NCI-H1694 treated with DMSO at 0.1 percent for 48 hours (cell line): ENCODE measurements around the gene KDM3A.

Experiments
- DNase-seq: peaks from one replicate; lab custom pipeline; 2025; lab: John Stamatoyannopoulos, UW

The KDM3A gene

GRCh38 chr2:86435531-86435930, 5.6 kb upstream of the KDM3A start:
- no peak for DNase-seq

- DNase-seq, result no peak
Observed at GRCh38 chr2:86436328-86436727, 4.8 kb upstream of the KDM3A start.

- DNase-seq, result no peak
Observed at GRCh38 chr2:86439879-86440630, 1.1 kb upstream of the KDM3A start.

GRCh38 chr2:86441392-86441881, 266 bp downstream of the KDM3A start:
- DNase-seq, result no peak

DNA sequence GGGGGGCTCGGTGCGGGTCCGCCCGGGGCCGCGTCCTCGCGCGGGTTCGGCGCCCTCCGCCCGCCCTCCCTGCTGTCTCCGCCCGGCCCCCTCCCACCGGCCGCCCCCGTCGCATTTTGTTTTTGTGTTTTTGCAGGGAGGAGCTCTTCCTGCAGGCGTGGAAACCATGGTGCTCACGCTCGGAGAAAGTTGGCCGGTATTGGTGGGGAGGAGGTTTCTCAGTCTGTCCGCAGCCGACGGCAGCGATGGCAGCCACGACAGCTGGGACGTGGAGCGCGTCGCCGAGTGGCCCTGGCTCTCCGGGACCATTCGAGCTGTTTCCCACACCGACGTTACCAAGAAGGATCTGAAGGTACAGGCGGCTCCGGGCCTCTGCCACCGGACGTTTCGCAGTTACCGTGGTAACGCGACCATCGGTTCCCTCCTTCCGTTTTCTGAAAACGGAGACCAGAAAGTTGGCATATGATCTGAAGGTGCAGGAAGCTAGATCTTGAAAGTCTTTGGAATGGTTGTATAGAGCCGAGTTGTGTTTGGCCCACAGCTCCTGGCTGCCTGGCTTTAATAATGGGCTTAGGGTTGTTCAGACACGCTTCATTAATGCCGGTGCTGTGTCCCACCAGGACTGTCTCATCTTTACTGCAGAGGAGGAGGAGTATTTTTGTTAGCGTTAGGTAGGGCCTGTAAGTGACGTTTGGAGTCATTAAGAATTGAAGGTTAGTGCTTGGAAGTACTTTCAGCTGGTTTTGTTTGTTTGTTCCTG, 891 bp downstream of the KDM3A start:
- DNase-seq, result no peak

DNA sequence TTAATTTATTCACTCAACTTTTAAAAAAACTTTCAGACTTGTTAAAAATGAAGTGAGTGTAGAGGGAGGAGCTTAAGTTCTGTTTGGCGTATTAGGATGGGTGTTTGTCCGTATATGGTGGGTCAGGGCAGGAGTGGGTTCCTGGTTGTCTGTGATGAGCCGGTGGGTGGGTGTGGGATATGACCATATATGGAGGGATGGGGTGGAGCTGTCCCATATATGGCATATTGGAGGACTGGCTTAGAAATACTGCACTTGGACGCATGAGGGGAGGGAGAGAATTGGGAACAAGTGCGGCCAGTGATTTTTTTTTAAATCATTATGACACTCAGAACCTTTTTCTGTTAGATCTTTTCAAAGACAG, 1.5 kb downstream of the KDM3A start:
- no peak for DNase-seq

- no peak for DNase-seq
Observed at GRCh38 chr2:86443631-86444350, 2.6 kb downstream of the KDM3A start.

DNA sequence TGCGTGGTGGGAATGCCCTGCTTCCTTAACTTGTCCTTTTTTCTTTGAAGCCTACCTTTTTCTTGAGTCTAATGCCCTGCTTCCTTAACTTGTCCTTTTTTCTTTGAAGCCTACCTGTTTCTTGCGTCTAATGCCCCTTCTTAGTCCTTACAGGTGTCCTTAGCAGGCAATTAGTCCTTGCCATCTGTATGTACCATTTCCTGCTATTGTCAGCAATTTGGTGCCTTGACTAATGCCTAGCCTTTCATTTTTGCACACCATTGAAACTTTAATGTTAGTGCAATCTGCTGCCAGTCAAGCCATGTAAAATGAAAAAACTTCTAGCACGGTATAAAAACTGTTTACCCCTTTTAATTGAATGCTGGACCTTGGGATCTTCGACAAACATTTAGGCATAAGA, 4.3 kb downstream of the KDM3A start:
- DNase-seq, result no peak

DNA sequence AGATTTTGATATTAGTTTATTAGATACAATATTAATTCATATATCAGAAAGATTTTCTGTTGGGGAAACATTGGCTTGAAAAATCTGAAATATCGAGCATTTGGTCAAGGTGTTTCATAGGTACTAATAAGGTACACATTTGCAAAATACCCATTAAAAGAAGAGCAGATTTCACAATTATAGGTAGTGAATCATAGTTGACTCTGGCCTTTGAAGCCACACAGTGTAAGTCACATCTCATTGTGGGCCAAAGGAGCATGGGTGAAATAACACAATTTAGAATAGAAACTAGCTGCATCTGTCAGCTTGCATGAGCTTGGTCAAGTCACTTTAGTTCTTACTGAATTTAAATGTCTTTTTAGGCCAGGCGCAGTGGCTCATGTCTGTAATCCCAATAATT, 4.9 kb downstream of the KDM3A start:
- no peak for DNase-seq

DNA sequence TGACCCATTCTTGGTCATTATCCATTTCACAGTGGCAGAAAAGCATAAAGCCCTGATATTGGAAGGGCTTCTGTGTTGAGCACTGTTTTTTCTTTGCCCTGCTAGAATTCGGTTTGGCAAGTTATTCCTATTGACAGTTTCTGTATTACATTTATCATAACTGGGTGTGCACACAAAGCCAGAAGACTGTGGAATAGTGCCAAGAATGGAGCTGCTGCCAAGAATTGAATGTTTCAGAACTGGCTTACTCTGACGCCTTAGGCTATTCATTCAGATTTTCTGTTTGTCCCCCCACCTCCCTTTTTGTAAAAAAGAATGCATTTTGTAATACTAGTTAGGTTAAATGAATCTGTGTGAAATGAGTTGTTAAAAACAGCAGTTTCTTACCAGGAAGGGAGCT, 12.7 kb downstream of the KDM3A start:
- DNase-seq, result peak; percentile 45

DNA sequence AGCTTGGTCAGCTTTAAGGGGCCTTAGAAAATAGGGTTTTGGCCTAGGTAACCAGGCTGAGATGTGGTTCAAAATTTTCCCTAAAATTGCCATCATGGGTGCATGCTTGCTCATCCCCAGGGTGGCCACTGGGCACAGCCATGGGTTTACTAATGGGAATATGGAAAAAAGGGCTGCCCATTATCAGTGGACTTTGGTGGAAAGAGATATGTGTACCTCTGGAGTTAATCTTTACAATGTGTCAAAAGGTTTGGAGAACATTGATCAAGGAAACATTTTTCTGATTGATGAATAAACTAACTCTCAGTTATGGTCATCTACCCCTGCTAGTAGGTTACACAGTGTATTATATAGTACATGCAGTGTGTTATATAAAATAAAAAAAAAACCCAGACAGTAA, 13.1 kb downstream of the KDM3A start:
- no peak for DNase-seq

- no peak for DNase-seq
Observed at GRCh38 chr2:86455181-86455580, 14.0 kb downstream of the KDM3A start.

- no peak for DNase-seq
Observed at GRCh38 chr2:86461042-86461743, 20.0 kb downstream of the KDM3A start.

DNA sequence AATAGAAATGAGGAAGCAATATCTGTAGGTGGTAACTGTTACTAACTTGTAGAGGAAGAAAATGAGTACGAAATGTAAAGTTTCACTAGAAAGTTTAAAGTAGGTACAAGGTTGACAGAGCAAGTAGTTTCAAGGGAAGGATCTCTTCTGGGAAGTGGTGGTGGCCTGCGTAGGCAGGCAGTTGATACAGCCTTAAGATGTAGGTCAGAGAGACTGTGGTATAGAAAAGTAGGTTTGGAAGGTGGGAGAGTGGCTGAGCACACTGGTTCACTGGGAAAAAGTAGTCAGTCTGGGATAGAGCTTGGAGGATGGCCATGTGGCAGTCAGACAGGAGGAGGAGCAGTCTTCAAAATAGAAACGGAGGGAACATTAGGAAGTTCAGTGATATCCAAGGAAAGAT, 23.5 kb downstream of the KDM3A start:
- DNase-seq, result no peak

DNA sequence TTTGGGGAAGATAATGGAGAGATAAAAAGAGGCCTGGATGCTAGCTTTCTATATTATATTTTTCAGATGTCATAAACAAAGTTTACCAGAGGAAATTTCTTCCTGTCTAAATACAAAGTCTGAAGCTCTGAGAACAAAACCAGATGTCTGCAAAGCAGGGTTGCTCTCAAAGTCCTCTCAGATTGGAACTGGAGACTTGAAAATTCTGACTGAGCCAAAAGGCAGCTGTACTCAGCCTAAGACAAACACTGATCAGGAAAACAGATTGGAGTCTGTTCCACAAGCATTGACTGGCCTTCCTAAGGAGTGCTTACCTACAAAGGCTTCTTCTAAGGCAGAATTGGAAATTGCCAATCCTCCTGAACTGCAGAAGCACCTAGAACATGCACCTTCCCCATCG, 25.1 kb downstream of the KDM3A start:
- DNase-seq, result no peak

DNA sequence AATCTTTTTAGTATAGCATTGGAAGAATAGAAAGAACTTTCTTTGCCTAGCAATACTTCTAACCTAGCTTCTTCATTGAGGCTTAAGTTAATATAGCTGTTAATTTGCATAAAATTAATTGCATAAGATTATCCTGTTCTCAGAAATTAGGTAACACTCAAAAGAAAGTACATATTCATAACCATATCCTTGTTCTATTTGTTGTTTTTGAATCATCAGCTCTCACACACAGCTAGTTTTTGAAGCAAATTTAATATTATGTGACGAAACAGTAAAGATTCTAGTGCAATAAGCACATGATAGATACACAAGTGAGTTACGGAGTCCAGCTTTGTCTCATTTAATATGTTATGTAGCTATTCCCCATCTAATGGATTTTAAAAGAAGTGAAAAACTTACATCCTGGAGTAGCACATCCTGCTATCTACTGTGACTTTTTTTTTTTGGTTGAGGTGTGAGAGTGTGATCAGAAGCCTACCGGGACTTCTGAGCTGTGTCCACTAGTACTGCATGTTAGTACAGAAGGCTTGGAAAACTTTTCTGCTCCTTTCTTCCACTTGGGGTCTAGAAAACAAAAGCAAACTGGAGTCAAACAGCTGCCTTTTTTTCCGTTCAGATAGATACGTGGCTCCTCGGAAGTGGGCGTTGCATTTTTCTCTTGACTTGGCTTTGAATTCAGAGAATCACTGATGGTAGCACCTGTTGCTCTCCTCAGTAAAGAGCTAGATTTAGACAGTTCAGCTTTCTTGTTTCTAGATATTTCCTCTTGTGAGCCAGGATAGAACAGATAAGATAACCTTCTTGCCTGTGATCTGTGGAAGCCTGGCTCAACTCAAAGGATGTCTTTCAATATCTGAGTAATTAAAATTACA, 27.2 kb downstream of the KDM3A start:
- DNase-seq, result no peak

DNA sequence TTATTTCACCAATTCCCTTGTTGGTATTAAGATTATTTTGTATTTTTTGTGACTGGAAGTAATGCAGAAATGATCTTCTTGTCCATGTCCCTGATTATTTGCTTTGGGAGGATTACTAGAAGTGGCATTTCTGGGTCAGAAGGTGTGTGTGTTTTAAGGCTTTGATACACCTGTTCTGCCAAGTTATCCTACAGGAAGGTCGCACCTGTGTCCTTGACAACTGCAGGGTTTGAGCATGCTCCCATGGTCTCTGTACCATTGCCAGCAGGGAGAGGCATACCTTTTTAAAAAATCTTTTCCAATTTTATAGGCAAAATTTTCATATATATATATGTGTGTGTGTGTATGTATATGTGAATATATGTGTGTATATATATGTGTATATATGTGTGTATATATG, 29.7 kb downstream of the KDM3A start:
- DNase-seq, result no peak

DNA sequence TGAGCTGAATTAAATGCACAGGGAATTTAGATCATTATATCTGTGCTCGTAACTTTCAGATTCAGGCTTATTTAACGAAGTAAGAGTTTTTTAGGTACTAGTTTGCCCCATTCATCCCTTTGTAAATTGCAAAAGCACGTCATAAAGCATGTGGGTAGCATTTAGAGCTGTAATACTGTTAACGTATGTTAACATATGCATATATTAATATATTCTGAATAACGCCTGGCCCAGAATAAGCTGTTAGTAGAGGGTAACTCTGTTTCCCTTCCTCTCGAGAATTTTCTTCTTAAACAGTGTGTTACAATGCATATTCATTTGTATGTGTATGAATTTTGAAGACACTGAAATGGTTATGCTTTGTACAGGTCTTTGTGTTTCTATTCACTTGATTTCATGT, 30.5 kb downstream of the KDM3A start:
- no peak for DNase-seq

- no peak for DNase-seq
Observed at GRCh38 chr2:86476092-86476491, 34.9 kb downstream of the KDM3A start.

DNA sequence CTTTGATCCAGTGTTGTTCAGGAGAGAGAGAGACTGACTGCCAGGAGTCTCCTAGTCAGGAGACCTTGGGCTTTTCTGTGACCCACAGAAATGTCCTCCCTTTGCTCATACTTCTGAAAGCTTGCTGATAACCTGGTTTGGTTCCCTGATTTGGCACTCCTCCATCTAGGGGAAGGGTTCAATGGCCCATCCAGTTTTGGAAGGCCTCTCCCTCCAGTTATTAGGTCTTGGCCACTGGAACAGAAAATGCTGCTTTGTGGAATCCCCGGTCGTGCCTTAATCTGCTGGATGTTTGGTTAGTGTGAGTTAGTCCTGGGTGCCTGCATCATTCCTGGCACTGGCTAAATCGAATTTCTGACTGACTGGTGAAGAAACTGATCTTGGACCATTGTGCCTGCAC, 35.7 kb downstream of the KDM3A start:
- DNase-seq, result no peak

- DNase-seq, result no peak
Observed at GRCh38 chr2:86477349-86477748, 36.2 kb downstream of the KDM3A start.
